B cell (primary cell): Measurements from ENCODE around the gene LRP2. TPM values are rescaled to one million over a fixed set of nuclear protein-coding genes. Genes with fewer than 3 reads are reported as not detected.

ENCODE experiments used
- ATAC-seq: fragments of 200-7000 bp; cut with Tn5 transposase; one replicate; pipeline ENCODE4 v1.10.0; 2021; ENCODE audit warnings: low read depth, mild to moderate bottlenecking, moderate number of reproducible peaks, moderate library complexity
- CTCF ChIA-PET: fragments of 350-600 bp; sonication (Branson Sonifier 250); formaldehyde crosslinking; loops from one replicate; lab custom pipeline; 2021; ENCODE audit warnings: antibody characterized with exemption, inconsistent platforms; lab: Charles Lee
- POLR2A ChIA-PET: fragments of 350-600 bp; sonication (Branson Sonifier 250); formaldehyde crosslinking; loops from one replicate; lab custom pipeline; 2021; ENCODE audit warnings: antibody characterized with exemption; lab: Charles Lee
- DNase-seq: peaks from one replicate; pipeline ENCODE4 v3.0.0; 2013
- H2AFZ ChIP-seq: 2 replicates; pipeline ENCODE4 v1.6.1; 2012; ENCODE audit warnings: mild to moderate bottlenecking, low read depth, low read length; ENCODE audit not compliant: insufficient read depth, poor library complexity, severe bottlenecking
- H3K27ac ChIP-seq, 2 donors: 1 replicate in 1 of 2; 2 replicates in 1 of 2; pipeline ENCODE4 v1.5.1; 2012 to 2013; ENCODE audit warnings: low read length in 2 of 2, mild to moderate bottlenecking in 2 of 2, moderate library complexity in 1 of 2
- H3K27me3 ChIP-seq, 4 experiments: fragments of 200-600 bp in 1 of 4; sonication (generic) in 1 of 4; replicated peaks in 1 of 4; 1 replicate in 2 of 4; 2 replicates in 2 of 4; pipeline versions ENCODE4 v1.6.1 to v1.7.0; 2013 to 2016; ENCODE audit warnings: low read length in 3 of 4, mild to moderate bottlenecking in 2 of 4, mixed read lengths in 1 of 4, moderate library complexity in 1 of 4; ENCODE audit not compliant: insufficient read depth in 4 of 4, control insufficient read depth in 3 of 4; ENCODE audit errors: control extremely low read depth in 1 of 4
- H3K36me3 ChIP-seq, 2 experiments: replicated peaks in 1 of 2; 1 replicate in 1 of 2; 2 replicates in 1 of 2; pipeline versions ENCODE4 v1.6.1 to v1.7.1; 2013; ENCODE audit warnings: low read length in 1 of 2; ENCODE audit not compliant: insufficient read depth in 2 of 2, control insufficient read depth in 1 of 2; ENCODE audit errors: control extremely low read depth in 1 of 2, extremely low read depth in 1 of 2
- H3K4me1 ChIP-seq, 2 donors: fragments of 200-600 bp in 1 of 2; sonication (generic) in 1 of 2; 1 replicate in 1 of 2; 2 replicates in 1 of 2; pipeline versions ENCODE4 v1.5.1 to v1.6.1; 2013 to 2017; ENCODE audit warnings: low read length in 2 of 2; ENCODE audit not compliant: control insufficient read depth in 2 of 2, insufficient read depth in 2 of 2
- H3K4me2 ChIP-seq: replicated peaks from 2 replicates; pipeline ENCODE3; 2012; ENCODE audit warnings: mild to moderate bottlenecking, low read depth, low read length; ENCODE audit not compliant: poor library complexity, severe bottlenecking
- H3K4me3 ChIP-seq, 5 experiments: fragments of 200-600 bp in 1 of 5; sonication (generic) in 1 of 5; 1 replicate in 3 of 5; 2 replicates in 2 of 5; pipeline versions ENCODE4 v1.5.1 to v1.7.0; 2011 to 2016; ENCODE audit warnings: low read length in 4 of 5, mild to moderate bottlenecking in 4 of 5, low read depth in 2 of 5, control low read depth in 1 of 5, moderate library complexity in 1 of 5; ENCODE audit not compliant: insufficient read depth in 1 of 5; ENCODE audit errors: control extremely low read depth in 1 of 5, extremely low read depth in 1 of 5
- H3K79me2 ChIP-seq: fragments of 200-600 bp; sonication (generic); one replicate; pipeline ENCODE4 v1.6.0; 2016; ENCODE audit warnings: low read length; ENCODE audit not compliant: control insufficient read depth, insufficient read depth
- H3K9ac ChIP-seq: fragments of 200-600 bp; sonication (generic); 2 replicates; pipeline ENCODE4 v1.6.1; 2017; ENCODE audit warnings: mild to moderate bottlenecking, low read length, moderate library complexity
- H3K9me3 ChIP-seq, 3 donors: one replicate each; pipeline versions ENCODE4 v1.6.1 to v1.7.1; 2013; ENCODE audit warnings: low read length in 2 of 3; ENCODE audit not compliant: control insufficient read depth in 2 of 3, insufficient read depth in 1 of 3; ENCODE audit errors: control extremely low read depth in 1 of 3
- H4K20me1 ChIP-seq: 2 replicates; pipeline ENCODE4 v1.6.0; 2012; ENCODE audit warnings: mild to moderate bottlenecking, low read length; ENCODE audit not compliant: insufficient read depth, control insufficient read depth, poor library complexity, severe bottlenecking
- H3K27ac Mint-ChIP-seq: one replicate; pipeline ENCODE4 v1.8.0; 2021; ENCODE audit warnings: mixed read lengths
- H3K27me3 Mint-ChIP-seq: one replicate; pipeline ENCODE4 v1.8.0; 2021; ENCODE audit warnings: mixed read lengths
- H3K4me1 Mint-ChIP-seq: one replicate; pipeline ENCODE4 v1.8.0; 2021; ENCODE audit warnings: mixed read lengths
- H3K4me3 Mint-ChIP-seq: one replicate; pipeline ENCODE4 v1.8.0; 2021; ENCODE audit warnings: mixed read lengths
- H3K9me3 Mint-ChIP-seq: one replicate; pipeline ENCODE4 v1.8.0; 2022; ENCODE audit warnings: mixed read lengths; ENCODE audit not compliant: insufficient read depth
- EZH2 ChIP-seq: IDR thresholded peaks from 2 replicates; pipeline ENCODE4 v1.6.1; 2012; ENCODE audit warnings: borderline replicate concordance, low read depth, mild to moderate bottlenecking, moderate library complexity, low read length; ENCODE audit not compliant: insufficient read depth, poor library complexity, severe bottlenecking
- WGBS: methylation state at CpG from one replicate; pipeline ENCODE4 v1.1.5; 2013; ENCODE audit warnings: missing lambda C conversion rate; ENCODE audit not compliant: insufficient coverage; 5-methylcytosine and 5-hydroxymethylcytosine counted together
- intact Hi-C: fragments of 100-400 bp; cut with micrococcal nuclease; formaldehyde crosslinking; loops from one replicate; pipeline ENCODE4 v1.10.0; 2022
- polyA plus RNA-seq: library from polyadenylated mRNA; depleted of rRNA; stranded (reverse); fragments of >200 nt; gene quantifications from 2 replicates; pipeline ENCODE4 v1.2.3, GENCODE V29; 2012
- total RNA-seq, 2 donors: library from RNA; stranded (reverse); fragments of 120-200 nt in 1 of 2; gene quantifications; 1 replicate in 1 of 2; 2 replicates in 1 of 2; pipeline versions ENCODE4 v1.2.3 to v1.2.4, GENCODE V29; 2013 to 2022
- TF ChIP-seq, protein P1 (sequence below): fragments of 200-600 bp; IDR thresholded peaks from one replicate; pipeline ENCODE4 v1.8.0; 2022; ENCODE audit warnings: antibody characterized with exemption, mild to moderate bottlenecking

LRP2 gene
- total and polyA plus RNA-seq, 2 donors (not counting 1 experiment from before 2014, with no cell fraction given): not detected

DNA sequence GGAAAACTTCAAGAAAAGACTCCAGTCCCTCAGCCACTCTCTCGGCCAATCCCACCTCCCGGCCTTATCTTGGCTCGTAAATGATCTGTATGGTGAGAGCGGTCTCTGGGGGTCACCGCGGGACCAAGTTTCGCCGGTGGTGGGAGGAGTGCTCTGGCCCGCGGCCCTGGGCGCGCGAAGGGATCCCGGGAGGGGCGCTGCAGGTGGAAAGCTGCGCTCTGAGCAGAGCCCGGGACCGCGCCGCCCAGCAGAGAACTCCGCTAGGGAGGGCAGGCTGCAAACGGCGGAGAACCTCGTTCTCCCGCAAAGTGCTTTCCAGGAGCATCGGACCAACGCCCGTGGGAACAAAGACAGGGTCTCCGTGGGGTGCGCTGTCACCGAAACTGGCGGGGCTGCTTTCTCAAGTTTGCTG is 622 bp downstream of the LRP2 start:
- H3K27ac Mint-ChIP-seq: no peak overlapping the region
- Histone ChIP-seq H4K20me1 (no peaks in the 10 kb centered on the region), H3K4me1 (peaks cover 33 to 36% of the 10 kb centered on the region in 2 donors), H3K79me2 (no peaks in the 10 kb centered on the region), H3K9ac (peak overlapping the region; percentile 57), H3K36me3 (no peaks in the 10 kb centered on the region), H3K27ac (no peak overlapping the region), H2AFZ (peak overlapping the region; percentile 81), H3K9me3 (peaks cover 0 to 19% (median 0%) of the 10 kb centered on the region in 3 donors), H3K4me2 (peak overlapping the region; percentile 81), H3K27me3 (peaks cover 0 to 39% (median 20%) of the 10 kb centered on the region in 4 experiments), H3K4me3 (peak overlapping the region in 4 of 5 experiments; percentile 34 to 61 (median 56))
- peak overlapping the region; percentile 74 for H3K4me3 Mint-ChIP-seq
- ChIA-PET POLR2A (no interaction called here), CTCF (no interaction called here)
- intact Hi-C loops: no loop called here
- H3K4me1 Mint-ChIP-seq: peaks cover 38% of the 10 kb centered on the region
- no peaks in the 10 kb centered on the region for H3K9me3 Mint-ChIP-seq
- DNase-seq (peak; percentile 17), ATAC-seq (no peak)
- TF ChIP-seq, protein P1, sequence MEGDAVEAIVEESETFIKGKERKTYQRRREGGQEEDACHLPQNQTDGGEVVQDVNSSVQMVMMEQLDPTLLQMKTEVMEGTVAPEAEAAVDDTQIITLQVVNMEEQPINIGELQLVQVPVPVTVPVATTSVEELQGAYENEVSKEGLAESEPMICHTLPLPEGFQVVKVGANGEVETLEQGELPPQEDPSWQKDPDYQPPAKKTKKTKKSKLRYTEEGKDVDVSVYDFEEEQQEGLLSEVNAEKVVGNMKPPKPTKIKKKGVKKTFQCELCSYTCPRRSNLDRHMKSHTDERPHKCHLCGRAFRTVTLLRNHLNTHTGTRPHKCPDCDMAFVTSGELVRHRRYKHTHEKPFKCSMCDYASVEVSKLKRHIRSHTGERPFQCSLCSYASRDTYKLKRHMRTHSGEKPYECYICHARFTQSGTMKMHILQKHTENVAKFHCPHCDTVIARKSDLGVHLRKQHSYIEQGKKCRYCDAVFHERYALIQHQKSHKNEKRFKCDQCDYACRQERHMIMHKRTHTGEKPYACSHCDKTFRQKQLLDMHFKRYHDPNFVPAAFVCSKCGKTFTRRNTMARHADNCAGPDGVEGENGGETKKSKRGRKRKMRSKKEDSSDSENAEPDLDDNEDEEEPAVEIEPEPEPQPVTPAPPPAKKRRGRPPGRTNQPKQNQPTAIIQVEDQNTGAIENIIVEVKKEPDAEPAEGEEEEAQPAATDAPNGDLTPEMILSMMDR: no peak
- no peak for TF ChIP-seq EZH2
- 1% methylated on average over 29 of the region's 32 CpGs for whole genome bisulfite sequencing
- H3K27me3 Mint-ChIP-seq: peaks cover 62% of the 10 kb centered on the region

DNA sequence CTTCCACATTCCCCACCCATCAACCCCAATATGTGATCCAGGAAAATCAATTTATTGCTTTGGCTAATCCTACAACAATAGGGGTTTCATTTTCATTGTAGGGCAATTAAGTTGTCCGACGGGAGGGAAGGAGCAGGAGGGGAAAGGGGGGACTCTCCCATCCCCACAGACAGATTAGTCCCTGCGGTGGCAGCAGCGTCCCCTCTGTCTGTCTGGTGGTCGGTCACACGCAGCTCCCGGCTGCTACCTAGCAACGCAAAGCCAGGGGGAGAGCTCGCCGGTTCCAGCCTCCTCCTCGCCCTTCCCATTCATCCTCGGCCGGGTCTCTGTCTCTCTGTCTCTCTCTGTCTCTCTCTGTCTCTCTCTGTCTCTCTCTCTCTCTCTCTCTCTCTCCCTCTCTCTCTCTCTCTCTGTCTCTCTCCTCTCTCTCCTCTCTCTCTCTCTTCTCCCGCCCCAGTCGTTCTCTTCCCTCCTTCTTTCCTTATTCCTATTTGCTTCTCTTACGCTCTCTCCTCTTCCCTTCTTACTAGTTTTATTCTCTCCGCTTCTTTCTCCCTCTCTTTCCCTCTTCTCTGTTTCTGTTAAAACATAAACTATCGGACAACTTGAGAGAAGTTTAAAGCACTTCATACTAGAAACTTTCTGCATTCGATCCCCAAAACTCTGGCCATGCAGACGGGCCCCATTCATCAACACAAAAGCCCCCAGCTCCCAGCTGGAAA is 1.2 kb downstream of the LRP2 start:
- no peak for TF ChIP-seq EZH2
- TF ChIP-seq, protein P1: no peak
- Histone ChIP-seq H4K20me1 (no peaks in the 10 kb centered on the region), H3K9me3 (peaks cover 0 to 19% (median 0%) of the 10 kb centered on the region in 3 donors), H3K27ac (no peak overlapping the region), H3K36me3 (no peaks in the 10 kb centered on the region), H3K4me3 (peak overlapping the region in 1 of 5 experiments; percentile 61), H2AFZ (peak overlapping the region; percentile 81), H3K9ac (no peak overlapping the region), H3K79me2 (no peaks in the 10 kb centered on the region), H3K27me3 (peaks cover 0 to 39% (median 20%) of the 10 kb centered on the region in 4 experiments), H3K4me2 (peak overlapping the region; percentile 81), H3K4me1 (peaks cover 33 to 36% of the 10 kb centered on the region in 2 donors)
- POLR2A ChIA-PET: no interaction called here
- no peak for ATAC-seq
- WGBS: 46% methylated on average over 16 of the region's 20 CpGs
- DNase-seq: no peak
- Mint-ChIP-seq H3K27me3 (peaks cover 62% of the 10 kb centered on the region), H3K4me3 (peak overlapping the region; percentile 74), H3K9me3 (no peaks in the 10 kb centered on the region), H3K4me1 (peaks cover 38% of the 10 kb centered on the region), H3K27ac (no peak overlapping the region)
- CTCF ChIA-PET: no interaction called here
- intact Hi-C loops: no loop called here
